ENCODE data around the gene TMEM9B.
"Not testable (repeated sequence)": the region's sequence is repeated elsewhere in the genome, so short reads cannot be mapped to it uniquely, and the experiment has no call there.

The TMEM9B gene

GRCh38 chr11:8973121-8973520, 8.9 kb upstream of the TMEM9B start:
- DNase-seq (ENCODE audit: low read depth in 3 of 3) = no peak

- DNase-seq (ENCODE audit: low read depth in 3 of 3) = no peak
These were observed 7.7 kb upstream of the TMEM9B start for GRCh38 chr11:8971924-8972316.

- DNase-seq (ENCODE audit: low read depth in 3 of 3) = no peak
These were observed 7.1 kb upstream of the TMEM9B start for GRCh38 chr11:8971196-8971923.

- DNase-seq (ENCODE audit: low read depth in 3 of 3) = no peak
These were observed 2.9 kb upstream of the TMEM9B start for GRCh38 chr11:8967184-8967583.

- DNase-seq (ENCODE audit: low read depth in 3 of 3) = peak; percentile 53 to 61 (median 57)
These were observed 496 bp downstream of the TMEM9B start for GRCh38 chr11:8963569-8964323.

- no peak for DNase-seq (ENCODE audit: low read depth in 3 of 3)
These were observed 1.4 kb downstream of the TMEM9B start for GRCh38 chr11:8962841-8963240.

GRCh38 chr11:8961401-8961800, 2.8 kb downstream of the TMEM9B start:
- no peak for DNase-seq (ENCODE audit: low read depth in 3 of 3)

- no peak for DNase-seq (ENCODE audit: low read depth in 3 of 3)
These were observed 4.6 kb downstream of the TMEM9B start for GRCh38 chr11:8959546-8960166.

- no peak for DNase-seq (ENCODE audit: low read depth in 3 of 3)
These were observed 7.4 kb downstream of the TMEM9B start for GRCh38 chr11:8956860-8957259.

- DNase-seq (ENCODE audit: low read depth in 3 of 3) = no peak
These were observed 15.4 kb downstream of the TMEM9B start for GRCh38 chr11:8948886-8949285.

GRCh38 chr11:8947230-8947943, 16.9 kb downstream of the TMEM9B start:
- no peak for DNase-seq (ENCODE audit: low read depth in 3 of 3)

- DNase-seq (ENCODE audit: low read depth in 3 of 3) = no peak
These were observed 21.6 kb downstream of the TMEM9B start, which contains the start of gene ASCL3 for GRCh38 chr11:8942518-8943066. Gene ASCL3 (minus strand): TSS chr11:8943016. CDS start chr11:8938161, 4,855 bp downstream.

GRCh38 chr11:8941341-8942103, 22.7 kb downstream of the TMEM9B start:
- no peak for DNase-seq (ENCODE audit: low read depth in 3 of 3)

- no peak for DNase-seq (ENCODE audit: low read depth in 3 of 3)
These were observed 26.6 kb downstream of the TMEM9B start for GRCh38 chr11:8937659-8938058.

- no peak for DNase-seq (ENCODE audit: low read depth in 3 of 3)
These were observed 27.1 kb downstream of the TMEM9B start for GRCh38 chr11:8937159-8937558.

GRCh38 chr11:8935789-8936188, 28.5 kb downstream of the TMEM9B start:
- DNase-seq (ENCODE audit: low read depth in 3 of 3) = not testable (repeated sequence)

- no peak for DNase-seq (ENCODE audit: low read depth in 3 of 3)
These were observed 29.3 kb downstream of the TMEM9B start for GRCh38 chr11:8934742-8935488.

GRCh38 chr11:8933931-8934330, 30.3 kb downstream of the TMEM9B start:
- no peak for DNase-seq (ENCODE audit: low read depth in 3 of 3)

- no peak for DNase-seq (ENCODE audit: low read depth in 3 of 3)
These were observed 31.6 kb downstream of the TMEM9B start, which contains the start of gene C11orf16 for GRCh38 chr11:8932564-8933180. Gene C11orf16 (minus strand): TSS chr11:8932947. CDS start chr11:8932308, 639 bp downstream.

All from stimulated activated CD4-positive, alpha-beta T cell treated with anti-CD3 and anti-CD28 coated beads, TNF-alpha, amount 100 ng/mL, for 4 hours (primary cell).